Measurements from ENCODE around the gene DIAPH2. TPM values are rescaled to one million over a fixed set of nuclear protein-coding genes. Genes with fewer than 3 reads are reported as not detected.

DIAPH2 gene
- total RNA-seq, 1 donor from 2014 or later: 20.5 TPM

DNA sequence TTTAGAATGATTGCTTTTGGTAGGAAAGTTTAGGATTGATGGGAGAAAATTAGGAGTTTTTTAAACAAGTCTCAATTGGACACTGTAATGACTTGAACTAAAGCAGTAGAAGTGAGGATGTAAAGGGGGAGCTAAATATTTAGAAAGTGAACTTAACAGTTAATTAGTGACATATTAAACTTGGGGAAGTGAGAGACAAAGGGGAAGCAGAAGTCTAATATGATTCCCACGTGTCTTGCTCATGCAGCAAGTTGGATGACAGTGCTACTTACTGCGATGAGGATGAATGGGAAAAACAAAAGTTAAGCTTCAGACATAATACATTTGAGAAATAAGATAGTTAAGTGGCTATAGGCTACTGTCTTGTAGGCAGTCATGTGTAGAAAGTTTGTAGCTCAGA lies 309.5 kb downstream of the DIAPH2 start:
- ATAC-seq (ENCODE audit: low read depth): peak; percentile 47
- Mint-ChIP-seq H3K9me3 (peaks cover 4% of the 10 kb centered on the region), H3K4me1 (peaks cover 18% of the 10 kb centered on the region), H3K27me3 (no peaks in the 10 kb centered on the region), H3K27ac (peak overlapping the region; percentile 12), H3K4me3 (no peak overlapping the region), H3K36me3 (ENCODE audit: low read depth) (peaks cover 3% of the 10 kb centered on the region)
- intact Hi-C loops (cut with micrococcal nuclease): no loop called here
- POLR2A ChIA-PET: no interaction called here
- CTCF ChIA-PET: interaction anchor here (0.5 kb wide), 1 partner anchor 23 kb away, joined by 3 read pairs; no protein-coding TSS in a partner anchor
- TF ChIP-seq, protein P1, sequence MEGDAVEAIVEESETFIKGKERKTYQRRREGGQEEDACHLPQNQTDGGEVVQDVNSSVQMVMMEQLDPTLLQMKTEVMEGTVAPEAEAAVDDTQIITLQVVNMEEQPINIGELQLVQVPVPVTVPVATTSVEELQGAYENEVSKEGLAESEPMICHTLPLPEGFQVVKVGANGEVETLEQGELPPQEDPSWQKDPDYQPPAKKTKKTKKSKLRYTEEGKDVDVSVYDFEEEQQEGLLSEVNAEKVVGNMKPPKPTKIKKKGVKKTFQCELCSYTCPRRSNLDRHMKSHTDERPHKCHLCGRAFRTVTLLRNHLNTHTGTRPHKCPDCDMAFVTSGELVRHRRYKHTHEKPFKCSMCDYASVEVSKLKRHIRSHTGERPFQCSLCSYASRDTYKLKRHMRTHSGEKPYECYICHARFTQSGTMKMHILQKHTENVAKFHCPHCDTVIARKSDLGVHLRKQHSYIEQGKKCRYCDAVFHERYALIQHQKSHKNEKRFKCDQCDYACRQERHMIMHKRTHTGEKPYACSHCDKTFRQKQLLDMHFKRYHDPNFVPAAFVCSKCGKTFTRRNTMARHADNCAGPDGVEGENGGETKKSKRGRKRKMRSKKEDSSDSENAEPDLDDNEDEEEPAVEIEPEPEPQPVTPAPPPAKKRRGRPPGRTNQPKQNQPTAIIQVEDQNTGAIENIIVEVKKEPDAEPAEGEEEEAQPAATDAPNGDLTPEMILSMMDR (IDR thresholded peaks at IDR 0.05): no peak
- DNase-seq: no peak

DNA sequence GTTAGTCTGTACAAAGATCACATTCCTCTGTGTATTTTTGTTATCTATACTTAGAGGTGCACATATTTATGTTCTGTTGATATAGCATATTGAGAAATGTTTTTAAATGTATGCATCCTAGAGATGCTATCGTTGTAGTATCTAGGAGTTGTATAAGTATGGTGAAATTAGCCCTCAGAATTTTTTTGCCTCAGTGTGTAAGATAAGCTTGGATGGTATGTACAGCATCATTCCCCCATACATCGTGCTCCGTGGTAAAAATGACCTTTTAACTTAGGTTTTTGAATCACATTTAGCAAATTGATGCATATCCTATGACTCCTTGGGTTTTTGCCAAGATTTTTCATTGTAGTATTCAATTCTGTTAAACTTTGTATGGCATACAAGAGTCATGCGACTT lies 312.6 kb downstream of the DIAPH2 start:
- Mint-ChIP-seq H3K27ac (no peak overlapping the region), H3K4me1 (peaks cover 32% of the 10 kb centered on the region)
- CTCF ChIA-PET: no interaction called here

DNA sequence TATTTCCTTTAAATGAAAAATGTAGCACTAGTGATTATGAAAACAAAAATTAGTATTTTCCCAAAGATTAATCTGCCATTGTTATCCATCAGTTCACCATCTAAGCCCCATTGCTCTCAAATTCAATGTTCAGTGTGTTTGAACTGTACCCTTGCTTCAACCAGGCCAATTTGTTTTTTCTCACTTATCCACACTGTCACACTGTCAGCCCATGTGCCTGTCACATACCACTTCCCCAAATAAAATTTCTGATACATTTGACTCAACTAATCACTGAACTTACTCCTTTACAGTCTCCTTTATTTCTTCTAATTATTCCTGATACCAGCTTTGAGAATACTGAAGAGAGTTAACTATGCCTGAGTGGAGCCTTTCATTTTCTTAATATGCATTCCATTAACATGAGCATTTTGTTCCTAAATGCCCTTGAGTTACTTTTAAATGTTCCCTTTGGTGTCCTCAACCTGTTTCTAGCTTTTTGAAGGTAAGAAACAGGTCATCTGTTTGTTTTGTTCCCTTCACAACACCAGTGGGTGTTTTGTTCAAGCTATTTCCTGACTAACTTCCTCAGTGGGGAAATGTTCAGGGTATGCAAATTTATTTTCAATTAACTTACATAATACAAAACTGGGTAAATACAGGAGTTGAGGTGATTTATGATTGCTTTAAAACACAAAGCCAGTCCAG lies 316.2 kb downstream of the DIAPH2 start:
- no peak for DNase-seq
- Mint-ChIP-seq H3K36me3 (ENCODE audit: low read depth) (no peaks in the 10 kb centered on the region), H3K27me3 (no peaks in the 10 kb centered on the region), H3K4me1 (peaks cover 16% of the 10 kb centered on the region), H3K4me3 (no peak overlapping the region), H3K27ac (peak overlapping the region; percentile 64), H3K9me3 (no peaks in the 10 kb centered on the region)
- TF ChIP-seq, protein P1 (IDR thresholded peaks at IDR 0.05): no peak
- POLR2A ChIA-PET: no interaction called here
- no peak for ATAC-seq (ENCODE audit: low read depth)
- intact Hi-C loops (cut with micrococcal nuclease): no loop called here
- CTCF ChIA-PET: no interaction called here

More for the DNA sequence above, 312.6 kb downstream of the DIAPH2 start:
- TF ChIP-seq, protein P1 (IDR thresholded peaks at IDR 0.05): no peak
- no peaks in the 10 kb centered on the region for H3K27me3 Mint-ChIP-seq
- POLR2A ChIA-PET: no interaction called here
- ATAC-seq (ENCODE audit: low read depth): no peak
- H3K4me3 Mint-ChIP-seq: no peak overlapping the region
- no peaks in the 10 kb centered on the region for H3K36me3 Mint-ChIP-seq (ENCODE audit: low read depth)
- intact Hi-C loops (cut with micrococcal nuclease): no loop called here
- DNase-seq: no peak
- H3K9me3 Mint-ChIP-seq: peaks cover 4% of the 10 kb centered on the region

DNA sequence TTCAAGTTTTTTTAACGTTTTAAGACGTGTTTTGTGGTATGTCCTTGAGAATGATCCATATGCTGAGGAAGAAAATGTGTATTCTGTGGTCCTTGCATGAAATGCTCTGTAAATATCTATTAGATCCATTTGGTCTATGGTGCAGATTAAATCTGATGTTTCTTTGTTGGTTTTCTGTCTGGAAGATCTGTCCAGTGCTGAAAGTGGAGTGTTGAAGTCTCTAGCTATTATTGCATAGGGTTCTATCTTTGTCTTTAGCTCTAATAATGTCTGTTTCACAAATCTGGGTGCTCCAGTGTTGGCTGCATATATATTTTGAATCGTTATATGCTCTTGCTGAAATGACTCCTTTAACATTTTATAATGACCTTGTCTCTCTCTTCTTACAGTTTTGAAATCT lies 321.5 kb downstream of the DIAPH2 start:
- ChIA-PET POLR2A (no interaction called here), CTCF (no interaction called here)
- H3K4me3 Mint-ChIP-seq: no peak overlapping the region
- H3K36me3 Mint-ChIP-seq (ENCODE audit: low read depth): no peaks in the 10 kb centered on the region
- TF ChIP-seq, protein P1 (IDR thresholded peaks at IDR 0.05): no peak
- H3K4me1 Mint-ChIP-seq: peaks cover 4% of the 10 kb centered on the region
- intact Hi-C loops (cut with micrococcal nuclease): no loop called here
- H3K27ac Mint-ChIP-seq: no peak overlapping the region
- H3K27me3 Mint-ChIP-seq: no peaks in the 10 kb centered on the region
- no peaks in the 10 kb centered on the region for H3K9me3 Mint-ChIP-seq
- DNase-seq: no peak
- ATAC-seq (ENCODE audit: low read depth): no peak

DNA sequence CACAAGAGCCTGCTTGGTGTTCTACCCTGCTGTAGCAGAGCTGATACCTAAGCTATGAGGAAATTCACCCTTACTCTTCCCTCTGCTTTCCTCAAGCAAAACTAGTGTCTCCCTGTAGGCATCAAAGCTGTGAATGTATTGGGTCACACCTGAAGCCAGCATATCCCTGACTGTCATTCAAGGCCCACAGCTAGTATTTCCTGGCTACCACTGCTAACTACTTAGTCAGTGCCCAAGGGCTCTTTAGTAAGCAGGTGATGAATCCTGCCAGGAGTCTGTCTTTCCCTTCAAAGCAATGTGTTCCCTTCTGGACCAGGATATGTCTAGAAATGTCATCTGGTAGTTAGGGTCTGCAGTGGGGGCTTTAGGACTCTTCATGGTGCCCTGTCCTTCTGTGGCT lies 324.7 kb downstream of the DIAPH2 start:
- TF ChIP-seq, protein P1 (IDR thresholded peaks at IDR 0.05): no peak
- H3K4me1 Mint-ChIP-seq: peaks cover 2% of the 10 kb centered on the region
- ChIA-PET POLR2A (no interaction called here), CTCF (no interaction called here)
- H3K27ac Mint-ChIP-seq: no peak overlapping the region
- ATAC-seq (ENCODE audit: low read depth) (no peak), DNase-seq (no peak)
- H3K4me3 Mint-ChIP-seq: no peak overlapping the region
- intact Hi-C loops (cut with micrococcal nuclease): no loop called here
- H3K9me3 Mint-ChIP-seq: no peaks in the 10 kb centered on the region
- no peaks in the 10 kb centered on the region for H3K36me3 Mint-ChIP-seq (ENCODE audit: low read depth)
- H3K27me3 Mint-ChIP-seq: no peaks in the 10 kb centered on the region

Data from activated B cell treated with CpG ODN at 0.5 μM for 24 hours (primary cell).